HepG2 (cell line): Measurements from ENCODE around the gene EIF5. TPM values are rescaled to one million over a fixed set of nuclear protein-coding genes. Genes with fewer than 3 reads are reported as not detected.

Experiments
- ATF7 ChIP-seq, 2 experiments: fragments of 450-650 bp in 1 of 2; sonication (generic) in 1 of 2; formaldehyde crosslinking in 1 of 2; IDR thresholded peaks; 2 replicates each; pipeline versions ENCODE4 v1.4.0 to v1.6.1; 2016 to 2020; ENCODE audit warnings: antibody characterized with exemption in 1 of 2, mild to moderate bottlenecking in 1 of 2, missing genetic modification reagents in 1 of 2
- ELF4 ChIP-seq: sonication (generic); formaldehyde crosslinking; IDR thresholded peaks from 2 replicates; pipeline ENCODE4 v1.5.0; 2020; ENCODE audit warnings: missing genetic modification reagents, mild to moderate bottlenecking, moderate library complexity, borderline replicate concordance
- EP300 ChIP-seq, 3 experiments: sonication (generic) in 1 of 3; formaldehyde crosslinking in 1 of 3; IDR thresholded peaks; 2 replicates each; pipeline versions ENCODE4 v1.5.1 to v1.6.1; 2011 to 2020; ENCODE audit warnings: low read depth in 2 of 3, low read length in 2 of 3, borderline replicate concordance in 1 of 3, improper control_type of control experiment in 1 of 3, mild to moderate bottlenecking in 1 of 3, missing genetic modification reagents in 1 of 3, moderate library complexity in 1 of 3
- GATAD2A ChIP-seq: IDR thresholded peaks from 2 replicates; pipeline ENCODE4 v1.6.1; 2016
- GFI1 ChIP-seq: sonication (generic); formaldehyde crosslinking; IDR thresholded peaks from 2 replicates; pipeline ENCODE4 v1.5.0; 2020; ENCODE audit warnings: missing genetic modification reagents, mild to moderate bottlenecking, borderline replicate concordance
- MAZ ChIP-seq, 2 experiments: sonication (generic) in 1 of 2; formaldehyde crosslinking in 1 of 2; IDR thresholded peaks; 2 replicates each; pipeline versions ENCODE4 v1.5.0 to v1.6.1; 2012 to 2020; ENCODE audit warnings: low read depth in 2 of 2, mild to moderate bottlenecking in 2 of 2, borderline replicate concordance in 1 of 2, improper control_type of control experiment in 1 of 2, low read length in 1 of 2, missing genetic modification reagents in 1 of 2, moderate library complexity in 1 of 2
- PPARG ChIP-seq: conservative IDR thresholded peaks from 2 replicates; pipeline ENCODE4 v1.6.1; 2016; ENCODE audit warnings: missing biosample characterization, missing genetic modification reagents
- SALL1 ChIP-seq: sonication (generic); formaldehyde crosslinking; IDR thresholded peaks from 2 replicates; pipeline ENCODE4 v1.8.0; 2022; ENCODE audit warnings: mild to moderate bottlenecking, missing genetic modification reagents
- SIX1 ChIP-seq: sonication (generic); formaldehyde crosslinking; IDR thresholded peaks from 2 replicates; pipeline ENCODE4 v1.4.0; 2020; ENCODE audit warnings: missing genetic modification reagents, borderline replicate concordance
- SNAI1 ChIP-seq: sonication (generic); formaldehyde crosslinking; IDR thresholded peaks from 2 replicates; pipeline ENCODE4 v1.5.0; 2020; ENCODE audit warnings: mild to moderate bottlenecking, missing genetic modification reagents, borderline replicate concordance
- SNAPC4 ChIP-seq: sonication (generic); formaldehyde crosslinking; IDR thresholded peaks from 2 replicates; pipeline ENCODE4 v1.4.0; 2020; ENCODE audit warnings: mild to moderate bottlenecking, missing genetic modification reagents
- TFDP2 ChIP-seq: sonication (generic); formaldehyde crosslinking; IDR thresholded peaks from 2 replicates; pipeline ENCODE4 v1.4.0; 2020; ENCODE audit warnings: missing genetic modification reagents
- ZBTB7A ChIP-seq: sonication (generic); formaldehyde crosslinking; IDR thresholded peaks from 2 replicates; pipeline ENCODE4 v1.8.0; 2022; ENCODE audit warnings: mild to moderate bottlenecking, missing genetic modification reagents
- ZFP36L1 ChIP-seq: sonication (generic); formaldehyde crosslinking; IDR thresholded peaks from 2 replicates; pipeline ENCODE4 v1.8.0; 2022; ENCODE audit warnings: mild to moderate bottlenecking, missing genetic modification reagents, moderate library complexity
- ZNF205 ChIP-seq: IDR thresholded peaks from 2 replicates; pipeline ENCODE4 v1.6.1; 2018; ENCODE audit warnings: missing biosample characterization, missing genetic modification reagents
- ZNF224 ChIP-seq: sonication (generic); formaldehyde crosslinking; IDR thresholded peaks from 2 replicates; pipeline ENCODE4 v1.5.0; 2020; ENCODE audit warnings: mild to moderate bottlenecking, missing genetic modification reagents
- ZNF337 ChIP-seq: sonication (generic); formaldehyde crosslinking; IDR thresholded peaks from 2 replicates; pipeline ENCODE4 v1.5.1; 2020; ENCODE audit warnings: missing genetic modification reagents, low read depth, mild to moderate bottlenecking, borderline replicate concordance
- ZNF746 ChIP-seq: sonication (generic); formaldehyde crosslinking; IDR thresholded peaks from 2 replicates; pipeline ENCODE4 v1.8.0; 2022; ENCODE audit warnings: mild to moderate bottlenecking, missing genetic modification reagents
- ZNF781 ChIP-seq: sonication (generic); formaldehyde crosslinking; IDR thresholded peaks from 2 replicates; pipeline ENCODE4 v1.5.1; 2020; ENCODE audit warnings: borderline replicate concordance, mild to moderate bottlenecking, missing genetic modification reagents; ENCODE audit errors: not compliant biosample characterization
- ZSCAN12 ChIP-seq: sonication (generic); formaldehyde crosslinking; IDR thresholded peaks from 2 replicates; pipeline ENCODE4 v1.9.0; 2021; ENCODE audit warnings: mild to moderate bottlenecking, missing genetic modification reagents
- polyA plus RNA-seq, 8 experiments: library from polyadenylated mRNA; depleted of rRNA in 3 of 8; stranded (reverse) in 7 of 8; unstranded in 1 of 8; fragments of >200 nt; fragmentation: Illumina TruSeq in 4 of 8; extraction: Trizol in 4 of 8; gene quantifications; 2 replicates each; pipeline versions ENCODE4 v1.2.1 to v1.2.3, GENCODE V29; 2011 to 2016; ENCODE audit warnings: low read depth in 4 of 8, missing spikeins in 1 of 8, mixed read lengths in 1 of 8; ENCODE audit not compliant: insufficient read depth in 1 of 8
- total RNA-seq, 5 experiments: library from RNA; depleted of rRNA; stranded (reverse); fragments of >200 nt; fragmentation: Illumina TruSeq; extraction: Trizol; gene quantifications; 2 replicates each; pipeline ENCODE4 v1.2.3, GENCODE V29; 2016; ENCODE audit warnings: low read depth in 1 of 5

Gene EIF5
- total and polyA plus RNA-seq, 2 of the 13 experiments (the other 11 are each of a cell fraction or from before 2014, with no cell fraction given) = 189 to 281 TPM

DNA sequence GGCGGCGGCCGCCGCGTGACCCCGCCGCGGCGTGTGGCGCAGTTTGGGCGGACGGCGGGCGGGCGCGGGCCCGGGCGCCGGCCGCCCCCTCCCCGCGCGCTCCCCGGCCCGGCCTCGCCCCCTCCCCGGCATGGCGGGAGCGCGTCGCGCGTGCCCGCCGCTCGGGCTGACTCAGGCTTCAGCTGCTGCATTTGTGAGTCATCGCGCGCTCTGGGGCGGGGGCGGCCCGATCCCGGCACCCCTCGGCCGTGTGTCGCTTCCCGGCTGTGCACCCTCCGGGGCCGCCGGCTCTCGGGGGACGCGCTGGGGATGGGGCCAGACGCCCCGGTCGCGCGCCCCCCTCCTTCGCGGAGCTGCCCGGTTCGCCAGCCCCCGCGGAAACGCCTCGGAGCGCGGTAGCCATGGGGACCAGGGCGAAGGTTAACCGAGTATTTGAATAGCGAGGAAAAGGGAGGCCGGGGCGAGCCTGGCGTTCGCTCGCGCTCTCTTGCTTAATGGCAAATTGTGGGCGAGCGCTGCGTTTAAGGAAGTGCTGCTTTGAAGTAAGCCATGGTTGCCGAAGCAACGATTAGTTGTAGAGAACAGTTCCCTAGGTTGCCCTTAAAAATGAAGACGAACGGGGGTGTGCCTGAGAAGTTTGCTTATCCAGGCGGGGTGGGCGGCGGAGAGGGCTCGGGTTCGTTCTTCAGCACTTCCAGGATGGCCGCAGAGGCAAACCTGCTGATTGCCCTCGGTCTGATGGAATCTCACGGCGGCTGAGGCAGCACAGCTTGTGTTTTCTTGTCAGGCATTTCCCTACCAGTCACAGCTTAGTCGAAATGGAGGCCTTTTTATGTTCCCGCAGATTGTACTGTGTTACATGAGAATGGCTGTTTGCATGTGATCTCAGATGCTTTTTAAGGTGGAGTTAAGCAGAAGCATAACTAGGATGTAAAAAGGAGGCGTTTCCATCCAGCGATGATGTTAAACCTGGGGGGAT is 896 bp downstream of the EIF5 start (continued):
- TF ChIP-seq SNAPC4 (CRISPR knock-in tag) = no peak
- TF ChIP-seq SIX1 = no peak
- 0 out of 2 replicates have a peak, but pooled peaks have one; percentile 18 for TF ChIP-seq SALL1 (CRISPR knock-in tag)
- TF ChIP-seq ZSCAN12 = no peak
- no peak for TF ChIP-seq GFI1 (CRISPR knock-in tag)
- no peak for TF ChIP-seq ZNF337 (CRISPR knock-in tag)
- TF ChIP-seq ZBTB7A (CRISPR knock-in tag) = no peak
- no peak for TF ChIP-seq ELF4 (CRISPR knock-in tag)
- TF ChIP-seq ATF7 (IDR thresholded peaks at IDR 0.05) = no peak
- no peak for TF ChIP-seq ATF7 (CRISPR knock-in tag; IDR thresholded peaks at IDR 0.05)
- TF ChIP-seq ZFP36L1 (CRISPR knock-in tag) = no peak
- TF ChIP-seq ZNF781 (CRISPR knock-in tag) = no peak
- no peak for TF ChIP-seq ZNF205 (CRISPR knock-in tag)
- peak; percentile 68 for TF ChIP-seq PPARG (CRISPR knock-in tag)
- no peak for TF ChIP-seq TFDP2 (CRISPR knock-in tag)
- 0 out of 2 replicates have a peak, but pooled peaks have one; percentile 54 for TF ChIP-seq MAZ (IDR thresholded peaks at IDR 0.05; ENCODE audit: borderline replicate concordance, low read depth, low read length)
- no peak for TF ChIP-seq MAZ (CRISPR knock-in tag; IDR thresholded peaks at IDR 0.05; ENCODE audit: low read depth)
- no peak for TF ChIP-seq GATAD2A (CRISPR knock-in tag)
- no peak; a peak in 1 of 4 replicates for TF ChIP-seq EP300 (IDR thresholded peaks at IDR 0.05; ENCODE audit: low read depth in 2 of 2, low read length in 2 of 2)
- 0 out of 2 replicates have a peak, but pooled peaks have one; percentile 16 for TF ChIP-seq EP300 (CRISPR knock-in tag; IDR thresholded peaks at IDR 0.05; ENCODE audit: borderline replicate concordance)
- TF ChIP-seq SNAI1 (CRISPR knock-in tag) = no peak
- TF ChIP-seq ZNF746 (CRISPR knock-in tag) = no peak
- no peak for TF ChIP-seq ZNF224 (CRISPR knock-in tag)
